ENCODE data around the gene RAB13.
A peak's percentile ranks its signal among the peaks of the same experiment; 100 is the strongest.

RAB13 gene

GRCh38 chr1:153944005-153944826, 41.9 kb downstream of the RAB13 start:
- no peaks in the 10 kb centered on the region for H3K27me3 Mint-ChIP-seq (ENCODE audit: low read depth, poor library complexity)
- peaks cover 36% of the 10 kb centered on the region for H3K4me1 Mint-ChIP-seq
- TF ChIP-seq, protein P1, sequence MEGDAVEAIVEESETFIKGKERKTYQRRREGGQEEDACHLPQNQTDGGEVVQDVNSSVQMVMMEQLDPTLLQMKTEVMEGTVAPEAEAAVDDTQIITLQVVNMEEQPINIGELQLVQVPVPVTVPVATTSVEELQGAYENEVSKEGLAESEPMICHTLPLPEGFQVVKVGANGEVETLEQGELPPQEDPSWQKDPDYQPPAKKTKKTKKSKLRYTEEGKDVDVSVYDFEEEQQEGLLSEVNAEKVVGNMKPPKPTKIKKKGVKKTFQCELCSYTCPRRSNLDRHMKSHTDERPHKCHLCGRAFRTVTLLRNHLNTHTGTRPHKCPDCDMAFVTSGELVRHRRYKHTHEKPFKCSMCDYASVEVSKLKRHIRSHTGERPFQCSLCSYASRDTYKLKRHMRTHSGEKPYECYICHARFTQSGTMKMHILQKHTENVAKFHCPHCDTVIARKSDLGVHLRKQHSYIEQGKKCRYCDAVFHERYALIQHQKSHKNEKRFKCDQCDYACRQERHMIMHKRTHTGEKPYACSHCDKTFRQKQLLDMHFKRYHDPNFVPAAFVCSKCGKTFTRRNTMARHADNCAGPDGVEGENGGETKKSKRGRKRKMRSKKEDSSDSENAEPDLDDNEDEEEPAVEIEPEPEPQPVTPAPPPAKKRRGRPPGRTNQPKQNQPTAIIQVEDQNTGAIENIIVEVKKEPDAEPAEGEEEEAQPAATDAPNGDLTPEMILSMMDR (IDR thresholded peaks at IDR 0.05): no peak
- H3K9me3 Mint-ChIP-seq: no peaks in the 10 kb centered on the region
- peaks cover 24% of the 10 kb centered on the region for H3K36me3 Mint-ChIP-seq (ENCODE audit: low read depth)
- no peak for DNase-seq
- no peak overlapping the region for H3K27ac Mint-ChIP-seq
- peak overlapping the region; percentile 86 for H3K4me3 Mint-ChIP-seq

GRCh38 chr1:153942766-153943549, 43.2 kb downstream of the RAB13 start:
- Mint-ChIP-seq H3K27me3 (ENCODE audit: low read depth, poor library complexity) (no peaks in the 10 kb centered on the region), H3K9me3 (no peaks in the 10 kb centered on the region), H3K4me1 (peaks cover 29% of the 10 kb centered on the region), H3K36me3 (ENCODE audit: low read depth) (peaks cover 22% of the 10 kb centered on the region), H3K4me3 (no peak overlapping the region), H3K27ac (no peak overlapping the region)
- no peak for DNase-seq
- TF ChIP-seq, protein P1 (IDR thresholded peaks at IDR 0.05): no peak

DNA sequence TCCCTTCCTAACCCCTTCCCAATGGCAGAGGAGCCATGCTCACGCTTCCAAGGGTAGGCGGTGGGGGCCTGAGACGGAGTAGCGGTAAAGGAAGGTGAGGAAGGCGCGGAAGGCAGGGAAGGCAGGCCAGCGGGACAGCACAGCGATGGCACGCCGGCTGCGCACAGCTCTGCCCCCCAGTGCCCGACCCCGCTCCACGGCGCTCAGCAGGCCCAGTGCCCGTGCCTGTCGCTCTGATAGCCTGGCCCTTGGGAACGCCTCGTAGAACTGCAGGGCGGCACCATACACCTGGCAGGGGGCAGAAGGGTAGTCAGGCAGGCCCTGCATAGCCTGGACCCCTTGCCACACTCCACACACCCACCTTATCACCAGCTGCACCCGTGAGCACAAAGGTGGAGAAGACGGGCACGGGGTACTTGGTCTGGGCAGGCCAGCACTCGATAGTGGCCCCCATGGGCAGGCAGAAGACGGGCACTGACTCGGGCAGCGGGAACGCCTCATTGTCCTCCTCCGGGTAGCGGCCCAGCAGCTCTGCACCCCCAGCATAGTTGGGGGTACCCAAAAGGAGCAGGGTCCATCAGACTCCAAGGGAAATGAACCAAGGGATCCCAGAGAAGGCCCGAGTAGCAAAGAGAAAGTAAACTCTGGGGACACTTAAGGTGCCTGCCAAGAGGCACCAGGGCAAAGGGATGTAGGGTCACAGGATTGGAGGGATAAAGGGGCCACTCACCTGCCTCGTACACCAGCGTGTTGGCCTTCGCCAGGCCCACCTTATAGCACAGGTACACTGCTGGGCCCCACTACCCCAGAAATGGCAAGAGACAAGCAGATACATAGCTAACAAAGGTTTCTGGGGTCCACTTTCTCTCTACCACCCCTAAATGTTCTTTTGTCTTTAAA, 44.1 kb downstream of the RAB13 start:
- H3K4me1 Mint-ChIP-seq: peaks cover 20% of the 10 kb centered on the region
- H3K27me3 Mint-ChIP-seq (ENCODE audit: low read depth, poor library complexity): peaks cover 2% of the 10 kb centered on the region
- H3K9me3 Mint-ChIP-seq: no peaks in the 10 kb centered on the region
- DNase-seq: no peak
- peaks cover 29% of the 10 kb centered on the region for H3K36me3 Mint-ChIP-seq (ENCODE audit: low read depth)
- TF ChIP-seq, protein P1 (IDR thresholded peaks at IDR 0.05): no peak
- H3K4me3 Mint-ChIP-seq: no peak overlapping the region
- H3K27ac Mint-ChIP-seq: no peak overlapping the region

DNA sequence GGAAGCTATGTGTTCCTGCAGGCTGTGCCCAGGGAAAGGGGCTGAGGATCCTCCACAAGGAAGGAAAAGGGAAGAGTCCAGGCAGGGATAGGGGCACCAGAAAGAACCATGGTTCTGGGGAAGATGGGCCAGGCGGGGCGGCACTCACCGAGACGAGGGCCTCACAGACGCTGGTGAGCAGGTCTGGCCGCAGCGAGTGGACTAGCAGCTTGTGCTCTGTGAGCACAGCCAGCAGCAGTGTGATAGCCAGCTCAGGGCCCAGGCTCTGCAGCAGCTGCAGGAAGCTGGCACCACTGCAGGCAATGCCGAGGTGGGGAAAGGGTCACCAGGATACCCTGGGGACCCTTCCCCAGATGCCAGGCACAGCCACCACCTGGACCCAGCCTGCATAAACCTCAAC, 45.4 kb downstream of the RAB13 start:
- H3K4me3 Mint-ChIP-seq: no peak overlapping the region
- TF ChIP-seq, protein P1 (IDR thresholded peaks at IDR 0.05): no peak

GRCh38 chr1:153939476-153939875, 46.7 kb downstream of the RAB13 start:
- H3K4me1 Mint-ChIP-seq: peaks cover 3% of the 10 kb centered on the region

More for the DNA sequence above, 45.4 kb downstream of the RAB13 start:
- H3K27ac Mint-ChIP-seq: no peak overlapping the region
- peaks cover 40% of the 10 kb centered on the region for H3K36me3 Mint-ChIP-seq (ENCODE audit: low read depth)
- H3K4me1 Mint-ChIP-seq: peaks cover 15% of the 10 kb centered on the region
- DNase-seq: no peak
- peaks cover 2% of the 10 kb centered on the region for H3K27me3 Mint-ChIP-seq (ENCODE audit: low read depth, poor library complexity)
- no peaks in the 10 kb centered on the region for H3K9me3 Mint-ChIP-seq

More at GRCh38 chr1:153939476-153939875, 46.7 kb downstream of the RAB13 start:
- Mint-ChIP-seq H3K4me3 (no peak overlapping the region), H3K36me3 (ENCODE audit: low read depth) (peaks cover 52% of the 10 kb centered on the region), H3K9me3 (no peaks in the 10 kb centered on the region), H3K27me3 (ENCODE audit: low read depth, poor library complexity) (peaks cover 2% of the 10 kb centered on the region), H3K27ac (no peak overlapping the region)
- TF ChIP-seq, protein P1 (IDR thresholded peaks at IDR 0.05): no peak
- DNase-seq: no peak
